Left renal cortex interstitium (tissue), 4 donors: Measurements from ENCODE around the gene ARHGAP24. TPM values are rescaled to one million over a fixed set of nuclear protein-coding genes. Genes with fewer than 3 reads are reported as not detected.
"Not testable (repeated sequence)": the region's sequence is repeated elsewhere in the genome, so short reads cannot be mapped to it uniquely, and the experiment has no call there.

Experiments
- DNase-seq, 4 donors: peaks; one replicate each; pipeline ENCODE4 v3.0.0-alpha.2; 2013; ENCODE audit warnings: low read depth in 4 of 4, low spot score in 2 of 4, missing footprints in 1 of 4
- polyA plus RNA-seq, 4 donors: library from polyadenylated mRNA; unstranded; fragments of 120-200 nt; gene quantifications; one replicate each; pipeline ENCODE4 v1.2.1, GENCODE V29; 2013; ENCODE audit not compliant: insufficient read length in 4 of 4

Gene ARHGAP24
- polyA plus RNA-seq, 4 donors: 101 to 133 (median 109) TPM

- DNase-seq: no peak
These were observed 358.4 kb downstream of the ARHGAP24 start for GRCh38 chr4:85833302-85833701.

- no peak for DNase-seq
These were observed 360.0 kb downstream of the ARHGAP24 start for GRCh38 chr4:85834934-85835333.

GRCh38 chr4:85836588-85837438, 361.9 kb downstream of the ARHGAP24 start:
- DNase-seq: no peak

- DNase-seq: no peak
These were observed 362.4 kb downstream of the ARHGAP24 start for GRCh38 chr4:85837439-85837733.

- not testable (repeated sequence) for DNase-seq
These were observed 365.1 kb downstream of the ARHGAP24 start for GRCh38 chr4:85839981-85840451.

GRCh38 chr4:85842540-85842939, 367.6 kb downstream of the ARHGAP24 start:
- DNase-seq: no peak

GRCh38 chr4:85853740-85854139, 378.8 kb downstream of the ARHGAP24 start:
- DNase-seq: not testable (repeated sequence)

- no peak for DNase-seq
These were observed 379.6 kb downstream of the ARHGAP24 start for GRCh38 chr4:85854546-85854945.

GRCh38 chr4:85860066-85860740, 385.3 kb downstream of the ARHGAP24 start:
- no peak for DNase-seq

- DNase-seq: peak in 1 of 4 donors; percentile 73
These were observed 386.3 kb downstream of the ARHGAP24 start for GRCh38 chr4:85861064-85861765.

GRCh38 chr4:85862896-85863295, 387.9 kb downstream of the ARHGAP24 start:
- DNase-seq: no peak

- DNase-seq: no peak
These were observed 389.6 kb downstream of the ARHGAP24 start for GRCh38 chr4:85864259-85865205.

- no peak for DNase-seq
These were observed 390.3 kb downstream of the ARHGAP24 start for GRCh38 chr4:85865256-85865655.

- DNase-seq: no peak
These were observed 391.6 kb downstream of the ARHGAP24 start for GRCh38 chr4:85866508-85866907.

GRCh38 chr4:85867271-85867670, 392.3 kb downstream of the ARHGAP24 start:
- DNase-seq: no peak

GRCh38 chr4:85869181-85869580, 394.2 kb downstream of the ARHGAP24 start:
- DNase-seq: peak in 2 of 4 donors; percentile 55 to 65

- no peak for DNase-seq
These were observed 395.5 kb downstream of the ARHGAP24 start for GRCh38 chr4:85870298-85871083.

GRCh38 chr4:85873566-85873965, 398.6 kb downstream of the ARHGAP24 start:
- no peak for DNase-seq

GRCh38 chr4:85879518-85879917, 404.6 kb downstream of the ARHGAP24 start:
- no peak for DNase-seq
